ENCODE data around the gene ERC1.

DNA sequence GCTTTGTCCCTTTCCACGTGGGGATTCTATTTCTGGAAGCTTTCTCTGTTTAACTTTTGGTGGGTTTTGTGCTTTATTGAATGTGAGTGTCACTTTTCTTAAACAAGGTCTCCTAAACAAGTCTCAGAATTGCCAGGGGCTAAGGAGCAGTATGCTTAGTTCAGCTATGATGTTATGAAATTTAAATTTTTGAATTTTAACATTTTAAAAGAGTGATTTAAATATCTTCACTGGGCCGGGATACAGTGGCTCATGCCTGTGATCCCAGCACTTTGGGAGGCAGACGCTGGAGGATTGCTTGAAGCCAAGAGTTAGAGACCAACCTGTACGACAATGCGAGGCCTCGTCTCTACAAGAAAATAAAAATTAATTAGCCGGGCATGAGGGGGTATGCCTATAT is 276.2 kb downstream of the ERC1 start:
- TF ChIP-seq, protein P1, sequence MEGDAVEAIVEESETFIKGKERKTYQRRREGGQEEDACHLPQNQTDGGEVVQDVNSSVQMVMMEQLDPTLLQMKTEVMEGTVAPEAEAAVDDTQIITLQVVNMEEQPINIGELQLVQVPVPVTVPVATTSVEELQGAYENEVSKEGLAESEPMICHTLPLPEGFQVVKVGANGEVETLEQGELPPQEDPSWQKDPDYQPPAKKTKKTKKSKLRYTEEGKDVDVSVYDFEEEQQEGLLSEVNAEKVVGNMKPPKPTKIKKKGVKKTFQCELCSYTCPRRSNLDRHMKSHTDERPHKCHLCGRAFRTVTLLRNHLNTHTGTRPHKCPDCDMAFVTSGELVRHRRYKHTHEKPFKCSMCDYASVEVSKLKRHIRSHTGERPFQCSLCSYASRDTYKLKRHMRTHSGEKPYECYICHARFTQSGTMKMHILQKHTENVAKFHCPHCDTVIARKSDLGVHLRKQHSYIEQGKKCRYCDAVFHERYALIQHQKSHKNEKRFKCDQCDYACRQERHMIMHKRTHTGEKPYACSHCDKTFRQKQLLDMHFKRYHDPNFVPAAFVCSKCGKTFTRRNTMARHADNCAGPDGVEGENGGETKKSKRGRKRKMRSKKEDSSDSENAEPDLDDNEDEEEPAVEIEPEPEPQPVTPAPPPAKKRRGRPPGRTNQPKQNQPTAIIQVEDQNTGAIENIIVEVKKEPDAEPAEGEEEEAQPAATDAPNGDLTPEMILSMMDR (IDR thresholded peaks at IDR 0.05) = no peak
- no peak for TF ChIP-seq POLR2A (IDR thresholded peaks at IDR 0.05)

Measured in uterus (tissue), 2 donors.